ENCODE results near the gene MICAL2.

Gene MICAL2

GRCh38 chr11:12199231-12199948 lies 89.0 kb downstream of the MICAL2 start:
- H3K27ac ChIP-seq = no peak overlapping the region
- no peak for TF ChIP-seq ZFX (IDR thresholded peaks at IDR 0.05; ENCODE audit: borderline replicate concordance)
- no peak for TF ChIP-seq CTCF (IDR thresholded peaks at IDR 0.05)

- no peak overlapping the region for H3K27ac ChIP-seq
Observed at GRCh38 chr11:12200279-12200990, 90.0 kb downstream of the MICAL2 start.

GRCh38 chr11:12200991-12201985 lies 90.9 kb downstream of the MICAL2 start:
- no peak overlapping the region for H3K27ac ChIP-seq
- TF ChIP-seq CTCF (IDR thresholded peaks at IDR 0.05) (no peak), ZFX (IDR thresholded peaks at IDR 0.05; ENCODE audit: borderline replicate concordance) (no peak)

More at GRCh38 chr11:12200279-12200990, 90.0 kb downstream of the MICAL2 start:
- TF ChIP-seq ZFX (IDR thresholded peaks at IDR 0.05; ENCODE audit: borderline replicate concordance) = no peak
- no peak for TF ChIP-seq CTCF (IDR thresholded peaks at IDR 0.05)

GRCh38 chr11:12202661-12203310 lies 92.4 kb downstream of the MICAL2 start:
- no peak for TF ChIP-seq CTCF (IDR thresholded peaks at IDR 0.05)
- no peak for TF ChIP-seq ZFX (IDR thresholded peaks at IDR 0.05; ENCODE audit: borderline replicate concordance)
- no peak overlapping the region for H3K27ac ChIP-seq

GRCh38 chr11:12204506-12204905 lies 94.1 kb downstream of the MICAL2 start:
- no peak overlapping the region for H3K27ac ChIP-seq

More at GRCh38 chr11:12204506-12204905, 94.1 kb downstream of the MICAL2 start:
- TF ChIP-seq CTCF (IDR thresholded peaks at IDR 0.05) (no peak), ZFX (IDR thresholded peaks at IDR 0.05; ENCODE audit: borderline replicate concordance) (no peak)

Measured in 22Rv1 (cell line).